Measurements from ENCODE around the gene MRPL4. TPM values are rescaled to one million over a fixed set of nuclear protein-coding genes. Genes with fewer than 3 reads are reported as not detected.

The MRPL4 gene
- total and polyA plus RNA-seq, 10 of the 15 experiments (the other 5 are each of a cell fraction or from before 2014, with no cell fraction given), result 0.79 to 221 (median 112) TPM

DNA sequence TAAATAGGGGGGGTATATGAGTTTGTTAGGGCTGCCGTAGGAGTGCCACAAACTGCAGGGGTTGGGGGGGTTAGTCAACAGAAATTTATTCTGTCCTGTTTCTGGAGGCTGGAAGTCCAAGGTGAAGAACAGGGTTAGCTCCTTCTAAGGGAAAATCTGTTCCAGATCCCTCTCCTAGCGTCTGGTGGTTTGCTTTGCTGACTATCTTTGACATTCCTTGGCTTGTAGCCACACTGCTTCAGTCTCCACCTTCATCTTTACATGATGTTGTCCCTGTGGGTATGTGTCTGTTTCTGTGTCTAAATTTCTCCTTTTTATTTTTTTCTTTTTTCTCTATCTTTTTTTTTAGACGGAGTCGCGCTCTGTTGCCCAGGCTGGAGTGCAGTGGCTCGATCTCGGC is 10.8 kb downstream of the MRPL4 start:
- Histone ChIP-seq H3K4me2 (ENCODE audit: control insufficient read depth, insufficient read depth) (no peak overlapping the region), H3K4me1 (ENCODE audit: control insufficient read depth, insufficient read depth, low read length) (peaks cover 11% of the 10 kb centered on the region), H4K20me1 (ENCODE audit: control insufficient read depth, insufficient read depth) (no peaks in the 10 kb centered on the region), H3K79me2 (ENCODE audit: control insufficient read depth, insufficient read depth, low read length) (no peaks in the 10 kb centered on the region), H3K9ac (ENCODE audit: control insufficient read depth, insufficient read depth, low read length) (no peak overlapping the region), H3K27me3 (replicated peaks in 1 of 2; ENCODE audit: control insufficient read depth in 2 of 2, insufficient read depth in 2 of 2, low read length in 1 of 2) (no peaks in the 10 kb centered on the region), H3K27ac (ENCODE audit: control insufficient read depth, insufficient read depth) (no peak overlapping the region), H3K9me3 (replicated peaks; ENCODE audit: control insufficient read depth, insufficient read depth, low read length) (no peaks in the 10 kb centered on the region; the same call in 2 of the 3 replicates), H2AFZ (ENCODE audit: control insufficient read depth, low read depth, low read length) (no peak overlapping the region), H3K36me3 (ENCODE audit: control insufficient read depth in 2 of 2, insufficient read depth in 2 of 2, low read length in 1 of 2) (peaks cover 7 to 11% of the 10 kb centered on the region in 2 experiments; a peak in 3 of 4 replicates), H3K4me3 (no peak overlapping the region)
- ChIA-PET CTCF (interaction anchor here (0.6 to 1.6 kb wide), 3 partner anchors 124 to 149 kb away, joined by 3 to 8 read pairs (median 3); no protein-coding TSS in a partner anchor), POLR2A (interaction anchor here (0.6 kb wide), 1 partner anchor 93 kb away, joined by 3 read pairs; no protein-coding TSS in a partner anchor), RAD21 (ENCODE audit: unreplicated experiment) (interaction anchor here (7.2 kb wide), 1 partner anchor 124 kb away, joined by 107 read pairs; no protein-coding TSS in a partner anchor), SMC1A (ENCODE audit: uncharacterized antibody, unreplicated experiment) (interaction anchor here (1.1 kb wide), 2 partner anchors 27 to 116 kb away, joined by 3 read pairs; partner anchors contain the start of gene ICAM5)
- FAIRE-seq (no peak), DNase-seq (ENCODE audit: low read depth, low spot score) (no peak), ATAC-seq (no peak)
- TF ChIP-seq BMI1 (IDR thresholded peaks at IDR 0.05; ENCODE audit: borderline replicate concordance), result no peak
- no peak for TF ChIP-seq LARP7 (IDR thresholded peaks at IDR 0.05)
- no peak for TF ChIP-seq ASH2L (IDR thresholded peaks at IDR 0.05; ENCODE audit: borderline replicate concordance, low read depth)
- TF ChIP-seq NFYA (IDR thresholded peaks at IDR 0.05; ENCODE audit: borderline replicate concordance, low read depth, low read length), result no peak
- no peak for TF ChIP-seq TBL1XR1 (IDR thresholded peaks at IDR 0.05; ENCODE audit: low read depth, low read length)
- TF ChIP-seq, protein P1, sequence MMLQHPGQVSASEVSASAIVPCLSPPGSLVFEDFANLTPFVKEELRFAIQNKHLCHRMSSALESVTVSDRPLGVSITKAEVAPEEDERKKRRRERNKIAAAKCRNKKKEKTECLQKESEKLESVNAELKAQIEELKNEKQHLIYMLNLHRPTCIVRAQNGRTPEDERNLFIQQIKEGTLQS (IDR thresholded peaks at IDR 0.05; ENCODE audit: borderline replicate concordance, extremely low read depth, low read depth, low read length), result no peak
- TF ChIP-seq, protein P2, sequence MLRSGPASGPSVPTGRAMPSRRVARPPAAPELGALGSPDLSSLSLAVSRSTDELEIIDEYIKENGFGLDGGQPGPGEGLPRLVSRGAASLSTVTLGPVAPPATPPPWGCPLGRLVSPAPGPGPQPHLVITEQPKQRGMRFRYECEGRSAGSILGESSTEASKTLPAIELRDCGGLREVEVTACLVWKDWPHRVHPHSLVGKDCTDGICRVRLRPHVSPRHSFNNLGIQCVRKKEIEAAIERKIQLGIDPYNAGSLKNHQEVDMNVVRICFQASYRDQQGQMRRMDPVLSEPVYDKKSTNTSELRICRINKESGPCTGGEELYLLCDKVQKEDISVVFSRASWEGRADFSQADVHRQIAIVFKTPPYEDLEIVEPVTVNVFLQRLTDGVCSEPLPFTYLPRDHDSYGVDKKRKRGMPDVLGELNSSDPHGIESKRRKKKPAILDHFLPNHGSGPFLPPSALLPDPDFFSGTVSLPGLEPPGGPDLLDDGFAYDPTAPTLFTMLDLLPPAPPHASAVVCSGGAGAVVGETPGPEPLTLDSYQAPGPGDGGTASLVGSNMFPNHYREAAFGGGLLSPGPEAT (IDR thresholded peaks at IDR 0.05; ENCODE audit: low read depth), result no peak
- no peak for TF ChIP-seq RELA (IDR thresholded peaks at IDR 0.05; ENCODE audit: borderline replicate concordance, partially characterized antibody)
- TF ChIP-seq NR2C1 (IDR thresholded peaks at IDR 0.05), result no peak
- TF ChIP-seq EP300 (IDR thresholded peaks at IDR 0.05; ENCODE audit: borderline replicate concordance in 1 of 2, control insufficient read depth in 1 of 2, low read depth in 2 of 2, low read length in 2 of 2), result no peak
- TF ChIP-seq BRCA1 (IDR thresholded peaks at IDR 0.05; ENCODE audit: low read depth, low read length), result no peak
- TF ChIP-seq STAT3 (IDR thresholded peaks at IDR 0.05; ENCODE audit: low read depth, low read length), result no peak
- TF ChIP-seq RFX5 (IDR thresholded peaks at IDR 0.05; ENCODE audit: low read depth, low read length), result no peak
- WGBS (ENCODE audit: insufficient coverage, insufficient replicate concordance, low lambda C conversion rate, missing lambda C conversion rate), result 56% methylated on average over 7 of the region's 7 CpGs
- BruUV-seq (replicated peaks), result no TSS peak
- intact Hi-C loops (cut with micrococcal nuclease; ENCODE audit: unreplicated experiment), result no loop called here
- in situ Hi-C loops (cut with MboI), result no loop called here

Measured in GM12878 (cell line).